NCI-H1930 (cell line): ENCODE results near the gene TIMM8A.
"Not testable (repeated sequence)": the region's sequence is repeated elsewhere in the genome, so short reads cannot be mapped to it uniquely, and the experiment has no call there.

Experiments
- DNase-seq, 2 experiments: peaks; one replicate each; lab custom pipeline; 2025; lab: John Stamatoyannopoulos, UW

The TIMM8A gene

GRCh38 chrX:101359966-101360365 lies 11.4 kb upstream of the TIMM8A start:
- DNase-seq, result no peak

DNA sequence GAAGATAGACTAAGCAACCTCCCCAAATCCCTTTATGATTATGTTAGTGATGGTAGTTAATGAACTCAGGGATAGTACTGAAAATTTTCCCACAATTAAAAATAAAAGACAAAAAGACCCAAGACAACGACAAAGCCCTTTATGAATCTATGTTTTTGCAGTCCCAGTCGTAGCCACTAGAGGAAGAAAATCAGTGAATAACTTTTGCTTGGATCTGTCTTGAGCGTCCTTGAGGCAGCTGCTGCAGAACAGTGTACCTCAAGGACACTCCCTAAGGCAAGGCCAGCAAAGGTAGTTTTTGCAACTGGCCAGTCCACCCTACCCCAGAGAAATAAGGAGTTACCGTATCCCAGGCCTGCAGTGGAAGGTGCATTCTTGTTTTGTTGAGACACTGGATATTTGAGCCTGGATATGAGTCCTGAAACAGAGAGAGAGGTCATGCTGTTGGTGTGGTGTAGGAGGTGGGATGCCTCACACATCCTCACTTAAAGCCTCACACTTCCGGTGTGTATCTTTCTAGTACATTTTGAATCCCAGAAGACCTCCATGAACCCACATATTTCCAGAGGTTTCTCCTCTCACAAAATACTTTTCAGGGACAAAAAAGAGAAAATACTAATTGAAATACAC lies 8.7 kb upstream of the TIMM8A start:
- no peak for DNase-seq

- no peak for DNase-seq
These were observed 636 bp upstream of the TIMM8A start for GRCh38 chrX:101349193-101349562.

- DNase-seq, result no peak
These were observed 587 bp downstream of the TIMM8A start for GRCh38 chrX:101347859-101348451.

DNA sequence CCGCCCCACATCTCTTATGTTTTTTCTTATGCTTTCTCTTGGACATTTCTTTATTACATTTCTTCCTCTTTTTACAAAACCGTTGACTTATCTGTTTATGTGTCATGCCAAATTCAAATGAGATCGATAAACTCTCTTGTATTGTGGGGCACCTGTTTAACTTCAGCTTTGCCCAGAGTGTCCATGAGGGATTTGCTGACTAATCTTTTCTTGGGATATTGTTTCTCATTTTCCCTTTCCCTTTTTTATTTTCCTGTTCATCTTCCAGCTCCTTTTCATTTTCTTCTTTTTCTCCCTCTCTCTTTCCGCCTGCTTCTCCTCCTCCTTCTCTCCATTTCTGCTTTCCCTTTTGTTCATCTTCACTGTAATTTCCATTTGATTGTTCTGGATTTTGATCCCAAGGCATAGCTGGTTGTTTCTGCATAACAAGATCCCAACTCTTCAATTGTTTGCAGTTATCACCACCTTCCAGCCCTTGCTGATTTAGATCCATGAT lies 10.7 kb downstream of the TIMM8A start:
- no peak for DNase-seq

- not testable (repeated sequence) for DNase-seq
These were observed 14.2 kb downstream of the TIMM8A start for GRCh38 chrX:101334310-101334709.

GRCh38 chrX:101326600-101326999 lies 21.9 kb downstream of the TIMM8A start:
- not testable (repeated sequence) for DNase-seq

GRCh38 chrX:101303790-101304189 lies 44.8 kb downstream of the TIMM8A start:
- no peak for DNase-seq
